Neural cell (in vitro differentiated cells): ENCODE data around the gene YPEL1. TPM values are rescaled to one million over a fixed set of nuclear protein-coding genes. Genes with fewer than 3 reads are reported as not detected.

ENCODE experiments used
- H2AFZ ChIP-seq: fragments of 200-600, 300-800 bp; sonication (generic), shearing (Covaris generic); 2 replicates; pipeline ENCODE4 v1.6.0; 2014; ENCODE audit warnings: low read depth, mild to moderate bottlenecking, antibody characterized with exemption, low read length, moderate library complexity
- H3F3A ChIP-seq: fragments of 200-600 bp; shearing (Covaris generic); 2 replicates; pipeline ENCODE4 v1.6.1; 2016; ENCODE audit warnings: mild to moderate bottlenecking, moderate library complexity, mixed read lengths, antibody characterized with exemption, low read length; ENCODE audit not compliant: insufficient read depth, poor library complexity, severe bottlenecking
- H3K27ac ChIP-seq: fragments of 200-600, 300-800 bp; sonication (generic), shearing (Covaris generic); 2 replicates; pipeline ENCODE4 v1.5.1; 2014; ENCODE audit warnings: mild to moderate bottlenecking, low read length, moderate library complexity
- H3K27me3 ChIP-seq: fragments of 300-800, 200-600 bp; sonication (generic), shearing (Covaris generic); 2 replicates; pipeline ENCODE4 v1.6.0; 2014; ENCODE audit warnings: mild to moderate bottlenecking, low read depth, low read length, moderate library complexity; ENCODE audit not compliant: insufficient read depth
- H3K36me3 ChIP-seq: fragments of 300-800, 200-600 bp; sonication (generic), shearing (Covaris generic); 2 replicates; pipeline ENCODE4 v1.5.1; 2014; ENCODE audit warnings: mild to moderate bottlenecking, antibody characterized with exemption, low read length, moderate library complexity; ENCODE audit not compliant: insufficient read depth
- H3K4me2 ChIP-seq: fragments of 300-800, 200-600 bp; sonication (generic), shearing (Covaris generic); 2 replicates; pipeline ENCODE4 v1.6.0; 2014; ENCODE audit warnings: mild to moderate bottlenecking, low read length
- H3K4me3 ChIP-seq: fragments of 300-800, 200-600 bp; sonication (generic), shearing (Covaris generic); 2 replicates; pipeline ENCODE4 v1.5.1; 2014; ENCODE audit warnings: mild to moderate bottlenecking, low read length, moderate library complexity
- H3K79me2 ChIP-seq: fragments of 200-600 bp; shearing (Covaris generic); replicated peaks from 2 replicates; pipeline ENCODE4 v1.6.0; 2014; ENCODE audit warnings: mild to moderate bottlenecking, low read length, moderate library complexity; ENCODE audit not compliant: insufficient read depth
- H3K9ac ChIP-seq: fragments of 300-800, 200-600 bp; sonication (generic), shearing (Covaris generic); 2 replicates; pipeline ENCODE4 v1.6.1; 2016; ENCODE audit warnings: mild to moderate bottlenecking, low read length, mixed read lengths
- H3K9me2 ChIP-seq: fragments of 200-600 bp; shearing (Covaris generic); 2 replicates; pipeline ENCODE4 v1.6.1; 2016; ENCODE audit warnings: mild to moderate bottlenecking, low read length, mixed read lengths; ENCODE audit not compliant: insufficient read depth
- H3K9me3 ChIP-seq: fragments of 200-600, 300-800 bp; sonication (generic), shearing (Covaris generic); 2 replicates; pipeline ENCODE4 v1.6.1; 2016; ENCODE audit warnings: mild to moderate bottlenecking, mixed run types, low read length, moderate library complexity, mixed read lengths
- H4K20me1 ChIP-seq: fragments of 200-600 bp; shearing (Covaris generic); 2 replicates; pipeline ENCODE4 v1.6.1; 2016; ENCODE audit warnings: mild to moderate bottlenecking, mixed run types; ENCODE audit not compliant: insufficient read depth
- CTCF ChIP-seq: fragments of 450-650 bp; IDR thresholded peaks from 2 replicates; pipeline ENCODE4 v1.5.1; 2014; ENCODE audit warnings: antibody characterized with exemption, mild to moderate bottlenecking, moderate library complexity; ENCODE audit not compliant: poor library complexity, severe bottlenecking
- EP300 ChIP-seq: fragments of 450-650 bp; conservative IDR thresholded peaks from 2 replicates; pipeline ENCODE4 v1.6.1; 2014; ENCODE audit warnings: antibody characterized with exemption, mild to moderate bottlenecking, moderate library complexity; ENCODE audit not compliant: poor library complexity, severe bottlenecking
- EZH2 ChIP-seq: fragments of 200-600, 300-800 bp; shearing (Covaris generic), sonication (generic); IDR thresholded peaks from 2 replicates; pipeline ENCODE4 v1.6.1; 2014; ENCODE audit warnings: antibody characterized with exemption, low read length, borderline replicate concordance, mild to moderate bottlenecking; ENCODE audit not compliant: insufficient read depth, poor library complexity, severe bottlenecking
- MXI1 ChIP-seq: fragments of 450-650 bp; conservative IDR thresholded peaks from 2 replicates; pipeline ENCODE4 v1.6.1; 2014; ENCODE audit warnings: antibody characterized with exemption, mild to moderate bottlenecking; ENCODE audit not compliant: poor library complexity, severe bottlenecking
- POLR2AphosphoS5 ChIP-seq: IDR thresholded peaks from 2 replicates; pipeline ENCODE4 v1.6.1; 2012
- RAD21 ChIP-seq: fragments of 450-650 bp; conservative IDR thresholded peaks from 2 replicates; pipeline ENCODE4 v1.6.1; 2014; ENCODE audit warnings: antibody characterized with exemption, mild to moderate bottlenecking, moderate library complexity
- REST ChIP-seq: IDR thresholded peaks from 2 replicates; pipeline ENCODE4 v1.6.1; 2012; ENCODE audit warnings: borderline replicate concordance
- SMC3 ChIP-seq: fragments of 450-650 bp; conservative IDR thresholded peaks from 2 replicates; pipeline ENCODE4 v1.6.1; 2014; ENCODE audit warnings: antibody characterized with exemption, mild to moderate bottlenecking, moderate library complexity; ENCODE audit not compliant: poor library complexity
- TAF1 ChIP-seq: IDR thresholded peaks from 2 replicates; pipeline ENCODE4 v1.6.1; 2012; ENCODE audit warnings: low read depth
- polyA plus RNA-seq: library from polyadenylated mRNA; depleted of rRNA; stranded (reverse); fragments of >200 nt; gene quantifications from 2 replicates; pipeline ENCODE4 v1.2.3, GENCODE V29; 2014

The YPEL1 gene
- polyA plus RNA-seq, 1 donor from 2014 or later = 38.0 TPM

GRCh38 chr22:21711851-21712250 lies 23.7 kb downstream of the YPEL1 start:
- Histone ChIP-seq H3K79me2 (no peaks in the 10 kb centered on the region), H3K9me3 (no peaks in the 10 kb centered on the region), H3K9ac (no peak overlapping the region), H3K4me2 (no peak overlapping the region), H3K27ac (no peak overlapping the region), H3K27me3 (no peaks in the 10 kb centered on the region), H4K20me1 (no peaks in the 10 kb centered on the region), H3K9me2 (no peaks in the 10 kb centered on the region), H3K4me3 (no peak overlapping the region), H3F3A (no peaks in the 10 kb centered on the region), H3K36me3 (no peaks in the 10 kb centered on the region), H2AFZ (no peak overlapping the region)
- TF ChIP-seq RAD21 (no peak), EZH2 (no peak), TAF1 (no peak), CTCF (no peak), POLR2AphosphoS5 (no peak), MXI1 (no peak), EP300 (no peak), REST (no peak), SMC3 (no peak)

- no peaks in the 10 kb centered on the region for H3K27me3 ChIP-seq
- TF ChIP-seq CTCF (no peak), REST (no peak), MXI1 (no peak), EZH2 (no peak), RAD21 (no peak), EP300 (no peak), SMC3 (no peak)
- no peaks in the 10 kb centered on the region for H3K9me2 ChIP-seq
- H3K4me3 ChIP-seq = no peak overlapping the region
- no peak overlapping the region for H2AFZ ChIP-seq
- H3K4me2 ChIP-seq = no peak overlapping the region
- H3K9ac ChIP-seq = no peak overlapping the region
- no peaks in the 10 kb centered on the region for H3K9me3 ChIP-seq
- H3K36me3 ChIP-seq = no peaks in the 10 kb centered on the region
- H3K79me2 ChIP-seq = no peaks in the 10 kb centered on the region
- H3F3A ChIP-seq = no peaks in the 10 kb centered on the region
- H3K27ac ChIP-seq = no peak overlapping the region
- no peaks in the 10 kb centered on the region for H4K20me1 ChIP-seq
These were observed 25.4 kb downstream of the YPEL1 start for GRCh38 chr22:21710156-21710555.
